ENCODE data around the gene TOR1A. TPM values are rescaled to one million over a fixed set of nuclear protein-coding genes. Genes with fewer than 3 reads are reported as not detected.

Gene TOR1A
- 33.9 and 45.7 TPM in 2 replicates for total RNA-seq (2014; rRNA removed; shearing (Covaris generic))
- 23.6 and 24.2 TPM in 2 replicates for polyA plus RNA-seq (2016; fragmentation: Nextera tagmentation; extraction: Ambion mirVana)
- long read RNA-seq, transcript TOR1A-201 (5 exons, 2,076 nt): major isoform, 36 of 41 reads
- long read RNA-seq, partial matches to known transcripts: 1 of 41 reads
- long read RNA-seq, other reads (novel, unspliced or antisense): 4 of 41 reads

GRCh38 chr9:129823935-129824601 lies at the start of gene TOR1A:
TOR1A (minus strand) TSS chr9:129824136; CDS start chr9:129824085, 51 bp downstream.
- peaks cover 2% of the 10 kb centered on the region; the same call in 1 of the 3 replicates for H3K9me3 Mint-ChIP-seq
- no peaks in the 10 kb centered on the region for H4K20me1 ChIP-seq (replicated peaks; ENCODE audit: insufficient read depth)
- H2AFZ ChIP-seq: no peak within 1 kb of the TSS
- H3K4me3 Mint-ChIP-seq: peak within 1 kb of the TSS; percentile 82
- TF ChIP-seq ZNF114 (CRISPR knock-in tag; IDR thresholded peaks at IDR 0.05) (peak; percentile 50; the same call in 1 of the 2 replicates), ETS1 (IDR thresholded peaks at IDR 0.05) (peak; percentile 93), POLR2AphosphoS5 (IDR thresholded peaks at IDR 0.05; ENCODE audit: low read depth) (peak; percentile 92), JUNB (IDR thresholded peaks at IDR 0.05; ENCODE audit: unreplicated experiment) (no peak), CREB1 (CRISPR knock-in tag; IDR thresholded peaks at IDR 0.05; ENCODE audit: low read depth) (peak; percentile 55), EZH2phosphoT487 (IDR thresholded peaks at IDR 0.05; ENCODE audit: unreplicated experiment) (no peak), ZNF331 (CRISPR knock-in tag; IDR thresholded peaks at IDR 0.05; ENCODE audit: low read depth) (no peak)
- peaks cover 17% of the 10 kb centered on the region for H3K27me3 Mint-ChIP-seq (ENCODE audit: insufficient read depth, low read depth, poor library complexity)
- H3K27me3 ChIP-seq (ENCODE audit: insufficient read depth): no peaks in the 10 kb centered on the region
- H3K4me1 Mint-ChIP-seq: peaks cover 7% of the 10 kb centered on the region
- H3K4me1 ChIP-seq (ENCODE audit: insufficient read depth): no peaks in the 10 kb centered on the region
- ATAC-seq: peak; percentile 88
- peak within 1 kb of the TSS; percentile 88 for H3K4me2 ChIP-seq
- peaks cover 48% of the 10 kb centered on the region for H3K36me3 Mint-ChIP-seq (ENCODE audit: low read depth)
- H3K27ac Mint-ChIP-seq: 0 out of 2 replicates have a peak within 1 kb of the TSS, but pooled peaks have one; percentile 66
- H3K4me3 ChIP-seq: peak within 1 kb of the TSS; percentile 79
- peak; percentile 97 for DNase-seq (ENCODE audit: low spot score)
- H3K79me2 ChIP-seq (replicated peaks; ENCODE audit: insufficient read depth): peaks cover 22% of the 10 kb centered on the region
- H3K9me2 ChIP-seq (ENCODE audit: insufficient read depth): no peaks in the 10 kb centered on the region
- peaks cover 28% of the 10 kb centered on the region for H3K36me3 ChIP-seq (ENCODE audit: insufficient read depth)
- 0 out of 2 replicates have a peak within 1 kb of the TSS, but pooled peaks have one; percentile 55 for H3K27ac ChIP-seq (ENCODE audit: low read depth)
- 0 out of 2 replicates have a peak, but pooled peaks cover 2% of the 10 kb centered on the region for H3F3A ChIP-seq (replicated peaks; ENCODE audit: low read depth)

GRCh38 chr9:129871046-129871445 lies 47.1 kb upstream of the TOR1A start:
- Histone ChIP-seq H3F3A (replicated peaks; ENCODE audit: low read depth) (no peaks in the 10 kb centered on the region), H3K79me2 (replicated peaks; ENCODE audit: insufficient read depth) (no peaks in the 10 kb centered on the region), H3K27ac (ENCODE audit: low read depth) (no peak overlapping the region), H3K27me3 (ENCODE audit: insufficient read depth) (no peaks in the 10 kb centered on the region), H3K4me2 (no peak overlapping the region), H3K4me3 (no peak overlapping the region), H3K4me1 (ENCODE audit: insufficient read depth) (no peaks in the 10 kb centered on the region), H2AFZ (no peak overlapping the region), H3K9me2 (ENCODE audit: insufficient read depth) (no peaks in the 10 kb centered on the region), H4K20me1 (replicated peaks; ENCODE audit: insufficient read depth) (no peaks in the 10 kb centered on the region), H3K36me3 (ENCODE audit: insufficient read depth) (no peaks in the 10 kb centered on the region)
- Mint-ChIP-seq H3K4me3 (no peak overlapping the region), H3K27me3 (ENCODE audit: insufficient read depth, low read depth, poor library complexity) (peaks cover 18% of the 10 kb centered on the region), H3K4me1 (no peaks in the 10 kb centered on the region; the same call in 2 of the 3 replicates), H3K9me3 (no peaks in the 10 kb centered on the region), H3K36me3 (ENCODE audit: low read depth) (peaks cover 2% of the 10 kb centered on the region; the same call in 1 of the 3 replicates), H3K27ac (no peak overlapping the region)
- no peak for ATAC-seq
- DNase-seq (ENCODE audit: low spot score): no peak
- no peak for TF ChIP-seq JUNB (IDR thresholded peaks at IDR 0.05; ENCODE audit: unreplicated experiment)
- TF ChIP-seq CTCF (conservative IDR thresholded peaks at IDR 0.05; ENCODE audit: low read depth in 2 of 2): no peak
- TF ChIP-seq CREB1 (CRISPR knock-in tag; IDR thresholded peaks at IDR 0.05; ENCODE audit: low read depth): no peak
- no peak for TF ChIP-seq EZH2phosphoT487 (IDR thresholded peaks at IDR 0.05; ENCODE audit: unreplicated experiment)
- TF ChIP-seq STAT1 (IDR thresholded peaks at IDR 0.05; ENCODE audit: unreplicated experiment): no peak
- TF ChIP-seq REST (IDR thresholded peaks at IDR 0.05; ENCODE audit: unreplicated experiment): no peak
- no peak for TF ChIP-seq ZNF331 (CRISPR knock-in tag; IDR thresholded peaks at IDR 0.05; ENCODE audit: low read depth)
- no peak for TF ChIP-seq POLR2AphosphoS5 (IDR thresholded peaks at IDR 0.05; ENCODE audit: low read depth)
- no peak for TF ChIP-seq ZNF114 (CRISPR knock-in tag; IDR thresholded peaks at IDR 0.05)

Measured in GM23338 (cell line).